PC-3 (cell line): Measurements from ENCODE around the gene PREP.

Experiments used
- EZH2 ChIP-seq: fragments of 300-600 bp; sonication (generic); IDR thresholded peaks from one replicate; pipeline ENCODE4 v1.6.1; 2017; ENCODE audit warnings: antibody characterized with exemption, mild to moderate bottlenecking, low read length; ENCODE audit not compliant: unreplicated experiment
- TF ChIP-seq, protein P1 (sequence below): fragments of 300-600 bp; sonication (generic); conservative IDR thresholded peaks from 2 replicates; pipeline ENCODE4 v1.5.1; 2017; ENCODE audit warnings: antibody characterized with exemption, low read depth, mild to moderate bottlenecking, low read length

DNA sequence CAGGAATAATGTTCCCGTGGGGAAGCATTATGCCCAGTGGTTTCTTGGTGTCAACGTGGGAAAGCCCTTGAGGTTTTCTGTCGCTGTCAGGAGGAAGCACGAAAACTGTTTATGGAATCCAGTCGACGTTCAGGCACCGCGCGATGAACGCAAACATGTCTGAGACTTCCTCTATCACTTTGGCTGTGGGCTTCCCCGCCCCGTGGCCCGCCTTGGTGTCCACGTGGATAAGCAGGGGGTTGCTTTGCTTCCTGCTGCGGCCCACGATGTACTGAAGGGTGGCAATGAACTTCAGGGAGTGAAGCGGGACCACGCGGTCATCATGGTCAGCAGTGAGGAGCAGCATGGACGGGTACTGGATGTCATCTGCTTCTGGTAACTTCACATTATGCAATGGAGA, 124.8 kb downstream of the PREP start:
- TF ChIP-seq, protein P1, sequence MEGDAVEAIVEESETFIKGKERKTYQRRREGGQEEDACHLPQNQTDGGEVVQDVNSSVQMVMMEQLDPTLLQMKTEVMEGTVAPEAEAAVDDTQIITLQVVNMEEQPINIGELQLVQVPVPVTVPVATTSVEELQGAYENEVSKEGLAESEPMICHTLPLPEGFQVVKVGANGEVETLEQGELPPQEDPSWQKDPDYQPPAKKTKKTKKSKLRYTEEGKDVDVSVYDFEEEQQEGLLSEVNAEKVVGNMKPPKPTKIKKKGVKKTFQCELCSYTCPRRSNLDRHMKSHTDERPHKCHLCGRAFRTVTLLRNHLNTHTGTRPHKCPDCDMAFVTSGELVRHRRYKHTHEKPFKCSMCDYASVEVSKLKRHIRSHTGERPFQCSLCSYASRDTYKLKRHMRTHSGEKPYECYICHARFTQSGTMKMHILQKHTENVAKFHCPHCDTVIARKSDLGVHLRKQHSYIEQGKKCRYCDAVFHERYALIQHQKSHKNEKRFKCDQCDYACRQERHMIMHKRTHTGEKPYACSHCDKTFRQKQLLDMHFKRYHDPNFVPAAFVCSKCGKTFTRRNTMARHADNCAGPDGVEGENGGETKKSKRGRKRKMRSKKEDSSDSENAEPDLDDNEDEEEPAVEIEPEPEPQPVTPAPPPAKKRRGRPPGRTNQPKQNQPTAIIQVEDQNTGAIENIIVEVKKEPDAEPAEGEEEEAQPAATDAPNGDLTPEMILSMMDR = no peak
- no peak for TF ChIP-seq EZH2
